Endodermal cell (in vitro differentiated cells): ENCODE data around the gene SYT6. TPM values are rescaled to one million over a fixed set of nuclear protein-coding genes. Genes with fewer than 3 reads are reported as not detected.

Source experiments
- DNase-seq: peaks from one replicate; pipeline ENCODE4 v3.0.0-alpha.2; 2017
- H3K27ac ChIP-seq: 2 replicates; pipeline ENCODE4 v1.5.1; 2013; ENCODE audit warnings: mild to moderate bottlenecking, low read depth, low read length, moderate library complexity
- H3K27me3 ChIP-seq: 2 replicates; pipeline ENCODE4 v1.6.1; 2013; ENCODE audit warnings: mild to moderate bottlenecking, low read length, moderate library complexity; ENCODE audit not compliant: insufficient read depth, control insufficient read depth, poor library complexity, severe bottlenecking
- H3K36me3 ChIP-seq: 2 replicates; pipeline ENCODE4 v1.7.0; 2013; ENCODE audit warnings: mild to moderate bottlenecking, low read length, moderate library complexity; ENCODE audit not compliant: control insufficient read depth, insufficient read depth
- H3K4me1 ChIP-seq: one replicate; pipeline ENCODE4 v1.7.0; 2013; ENCODE audit warnings: low read length; ENCODE audit not compliant: control insufficient read depth, insufficient read depth
- H3K4me3 ChIP-seq: 2 replicates; pipeline ENCODE4 v1.5.1; 2013; ENCODE audit warnings: mild to moderate bottlenecking, low read length, moderate library complexity
- H3K9ac ChIP-seq: 2 replicates; pipeline ENCODE4 v1.6.1; 2013; ENCODE audit warnings: mild to moderate bottlenecking, low read length, moderate library complexity; ENCODE audit not compliant: poor library complexity, severe bottlenecking; ENCODE audit errors: extremely low read depth
- H3K9me3 ChIP-seq: 2 replicates; pipeline ENCODE4 v1.6.1; 2013; ENCODE audit warnings: mild to moderate bottlenecking, low read length, moderate library complexity; ENCODE audit not compliant: control insufficient read depth
- H3K27ac Mint-ChIP-seq: 2 replicates; pipeline ENCODE4 v1.8.0; 2020; ENCODE audit warnings: mixed read lengths
- H3K27me3 Mint-ChIP-seq: 2 replicates; pipeline ENCODE4 v1.8.0; 2021; ENCODE audit warnings: mild to moderate bottlenecking, mixed read lengths; ENCODE audit not compliant: insufficient read depth
- H3K36me3 Mint-ChIP-seq: 2 replicates; pipeline ENCODE4 v1.8.0; 2020; ENCODE audit warnings: low read depth, mixed read lengths
- H3K4me1 Mint-ChIP-seq: 2 replicates; pipeline ENCODE4 v1.8.0; 2020; ENCODE audit warnings: mixed read lengths
- H3K4me3 Mint-ChIP-seq: 2 replicates; pipeline ENCODE4 v1.8.0; 2020; ENCODE audit warnings: mild to moderate bottlenecking, moderate library complexity, mixed read lengths
- H3K9me3 Mint-ChIP-seq: 2 replicates; pipeline ENCODE4 v1.8.0; 2020; ENCODE audit warnings: mild to moderate bottlenecking, mixed read lengths
- WGBS, 2 experiments: methylation state at CpG; one replicate each; pipeline versions ENCODE4 v1.1.5 to v1.1.7; 2013; ENCODE audit warnings: missing lambda C conversion rate in 2 of 2, mixed read lengths in 1 of 2; ENCODE audit not compliant: insufficient coverage in 1 of 2, insufficient read length in 1 of 2; 5-methylcytosine and 5-hydroxymethylcytosine counted together
- total RNA-seq, 2 donors: library from RNA; stranded (reverse); fragmentation: NEBNext Ultra II Directional in 1 of 2; extraction: Animal tissue kit (Norgen Biotek cat#: 25700) in 1 of 2; gene quantifications; 2 replicates in 1 of 2; 3 replicates in 1 of 2; pipeline ENCODE4 v1.2.1, GENCODE V29; 2021
- TF ChIP-seq, protein P1 (sequence below): fragments of 200-600 bp; sonication (generic); conservative IDR thresholded peaks from 2 replicates; pipeline ENCODE4 v1.5.0; 2021; ENCODE audit warnings: antibody characterized with exemption, mild to moderate bottlenecking

The SYT6 gene
- total RNA-seq, 2 donors from 2014 or later = 1.3 to 4.4 TPM

DNA sequence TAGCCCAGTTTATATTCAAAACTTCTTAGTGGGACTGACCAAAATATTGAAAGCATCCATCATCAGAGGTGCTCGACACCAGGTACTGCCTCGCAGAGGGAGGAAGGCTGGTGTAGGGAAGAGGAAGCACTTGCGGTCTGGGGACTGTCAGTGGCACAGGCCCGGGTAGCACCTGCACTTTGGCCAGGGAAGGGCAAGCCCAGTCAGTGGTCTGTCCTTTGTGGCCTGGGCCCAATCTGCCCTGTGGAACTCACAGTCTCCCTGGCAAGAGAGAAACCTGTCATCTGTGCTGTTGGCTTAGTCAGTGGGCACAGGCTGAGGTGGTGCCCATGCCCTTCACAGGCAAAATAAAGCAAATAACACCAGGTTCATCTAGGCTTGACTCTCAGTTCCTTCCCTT is 77.4 kb downstream of the SYT6 start:
- Mint-ChIP-seq H3K4me1 (peaks cover 33% of the 10 kb centered on the region), H3K9me3 (peaks cover 27% of the 10 kb centered on the region), H3K27me3 (peaks cover 94% of the 10 kb centered on the region), H3K4me3 (no peak overlapping the region), H3K27ac (no peak overlapping the region), H3K36me3 (peaks cover 3% of the 10 kb centered on the region)
- Histone ChIP-seq H3K27me3 (peaks cover 97% of the 10 kb centered on the region), H3K9ac (no peak overlapping the region), H3K27ac (no peak overlapping the region), H3K4me1 (no peaks in the 10 kb centered on the region), H3K36me3 (no peaks in the 10 kb centered on the region), H3K4me3 (no peak overlapping the region), H3K9me3 (peaks cover 36% of the 10 kb centered on the region)
- TF ChIP-seq, protein P1, sequence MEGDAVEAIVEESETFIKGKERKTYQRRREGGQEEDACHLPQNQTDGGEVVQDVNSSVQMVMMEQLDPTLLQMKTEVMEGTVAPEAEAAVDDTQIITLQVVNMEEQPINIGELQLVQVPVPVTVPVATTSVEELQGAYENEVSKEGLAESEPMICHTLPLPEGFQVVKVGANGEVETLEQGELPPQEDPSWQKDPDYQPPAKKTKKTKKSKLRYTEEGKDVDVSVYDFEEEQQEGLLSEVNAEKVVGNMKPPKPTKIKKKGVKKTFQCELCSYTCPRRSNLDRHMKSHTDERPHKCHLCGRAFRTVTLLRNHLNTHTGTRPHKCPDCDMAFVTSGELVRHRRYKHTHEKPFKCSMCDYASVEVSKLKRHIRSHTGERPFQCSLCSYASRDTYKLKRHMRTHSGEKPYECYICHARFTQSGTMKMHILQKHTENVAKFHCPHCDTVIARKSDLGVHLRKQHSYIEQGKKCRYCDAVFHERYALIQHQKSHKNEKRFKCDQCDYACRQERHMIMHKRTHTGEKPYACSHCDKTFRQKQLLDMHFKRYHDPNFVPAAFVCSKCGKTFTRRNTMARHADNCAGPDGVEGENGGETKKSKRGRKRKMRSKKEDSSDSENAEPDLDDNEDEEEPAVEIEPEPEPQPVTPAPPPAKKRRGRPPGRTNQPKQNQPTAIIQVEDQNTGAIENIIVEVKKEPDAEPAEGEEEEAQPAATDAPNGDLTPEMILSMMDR = no peak
- 60 to 69% methylated on average over 2 to 4 of the region's 4 CpGs for WGBS, 2 experiments
- DNase-seq = no peak

DNA sequence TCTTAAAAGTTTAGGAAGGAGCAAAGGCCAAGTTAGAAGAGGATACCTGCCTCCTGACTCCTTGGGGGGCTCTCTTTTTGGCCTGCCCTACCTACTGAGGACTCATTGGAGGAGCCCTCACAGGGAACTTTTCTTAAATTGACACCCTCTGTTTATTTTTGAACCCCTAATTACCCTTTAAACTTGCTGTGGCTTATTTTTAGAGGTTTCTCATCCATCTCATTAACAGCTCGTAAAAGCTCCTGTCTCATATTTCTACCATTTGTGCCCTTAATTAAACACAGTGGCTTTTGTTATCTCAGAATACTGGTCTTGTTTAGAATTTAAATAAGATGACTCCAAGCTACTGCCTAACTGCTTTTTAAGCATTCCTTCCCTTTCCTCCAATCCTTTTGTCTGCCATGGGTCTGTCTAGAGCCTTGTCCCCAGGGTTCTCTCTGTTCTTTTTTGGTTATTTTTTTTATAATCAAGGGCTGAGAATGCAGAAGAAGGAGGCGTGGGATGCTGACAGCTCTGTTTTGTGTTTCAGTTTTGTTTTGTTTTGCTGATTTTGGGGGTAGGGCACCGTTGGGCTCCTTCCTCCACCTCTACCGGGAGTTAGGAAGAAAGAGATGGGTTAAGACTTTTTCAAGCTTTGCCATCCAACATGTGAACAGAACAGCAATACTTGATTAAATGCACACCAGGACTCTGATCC is 78.0 kb downstream of the SYT6 start:
- Mint-ChIP-seq H3K27me3 (peaks cover 93% of the 10 kb centered on the region), H3K27ac (no peak overlapping the region), H3K36me3 (peaks cover 3% of the 10 kb centered on the region), H3K4me1 (peaks cover 27% of the 10 kb centered on the region), H3K9me3 (peaks cover 32% of the 10 kb centered on the region), H3K4me3 (no peak overlapping the region)
- H3K9me3 ChIP-seq = peaks cover 36% of the 10 kb centered on the region
- WGBS, 2 experiments = 7 to 30% methylated on average over 2 to 4 of the region's 4 CpGs
- TF ChIP-seq, protein P1 = no peak
- DNase-seq = peak; percentile 67
- no peak overlapping the region for H3K4me3 ChIP-seq
- H3K36me3 ChIP-seq = no peaks in the 10 kb centered on the region
- no peak overlapping the region for H3K9ac ChIP-seq
- H3K27ac ChIP-seq = peak overlapping the region; percentile 26
- no peaks in the 10 kb centered on the region for H3K4me1 ChIP-seq
- H3K27me3 ChIP-seq = peaks cover 91% of the 10 kb centered on the region

DNA sequence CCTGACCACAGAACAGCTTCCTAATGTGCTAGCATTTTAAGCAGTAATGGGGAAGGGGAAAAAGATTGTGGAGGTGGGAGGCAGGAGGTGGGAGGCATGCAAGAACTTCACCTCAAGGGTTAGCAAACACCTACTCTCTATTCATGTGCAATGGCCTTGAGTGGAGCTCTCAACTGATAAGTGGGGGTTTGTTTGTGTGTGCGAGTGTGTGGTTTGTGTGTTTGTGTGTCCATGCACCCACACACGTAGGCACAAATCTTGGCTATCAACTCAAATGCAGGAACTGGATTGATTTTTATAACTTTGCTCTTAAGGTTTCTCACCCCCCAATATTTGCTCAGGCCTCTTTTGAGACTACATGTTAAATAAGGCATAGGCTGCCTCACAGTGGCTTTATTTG is 78.6 kb downstream of the SYT6 start:
- H3K4me3 Mint-ChIP-seq = no peak overlapping the region

More for the DNA sequence above, 78.6 kb downstream of the SYT6 start:
- 79 to 86% methylated on average over 1 to 2 of the region's 2 CpGs for WGBS, 2 experiments
- H3K27me3 Mint-ChIP-seq = peaks cover 94% of the 10 kb centered on the region
- no peak overlapping the region for H3K27ac Mint-ChIP-seq
- H3K36me3 ChIP-seq = no peaks in the 10 kb centered on the region
- no peak overlapping the region for H3K9ac ChIP-seq
- TF ChIP-seq, protein P1 = no peak
- no peak for DNase-seq
- peaks cover 36% of the 10 kb centered on the region for H3K9me3 ChIP-seq
- H3K27ac ChIP-seq = peak overlapping the region; percentile 26
- H3K27me3 ChIP-seq = peaks cover 89% of the 10 kb centered on the region
- no peak overlapping the region for H3K4me3 ChIP-seq
- peaks cover 3% of the 10 kb centered on the region for H3K36me3 Mint-ChIP-seq
- peaks cover 23% of the 10 kb centered on the region for H3K4me1 Mint-ChIP-seq
- no peaks in the 10 kb centered on the region for H3K4me1 ChIP-seq
- peaks cover 36% of the 10 kb centered on the region for H3K9me3 Mint-ChIP-seq
